ENCODE measurements around the gene RAI1. TPM values are rescaled to one million over a fixed set of nuclear protein-coding genes. Genes with fewer than 3 reads are reported as not detected.

RAI1 gene
- total and polyA plus RNA-seq, 2 of the 13 experiments (the other 11 are each of a cell fraction or from before 2014, with no cell fraction given): 3.4 to 5.2 TPM

DNA sequence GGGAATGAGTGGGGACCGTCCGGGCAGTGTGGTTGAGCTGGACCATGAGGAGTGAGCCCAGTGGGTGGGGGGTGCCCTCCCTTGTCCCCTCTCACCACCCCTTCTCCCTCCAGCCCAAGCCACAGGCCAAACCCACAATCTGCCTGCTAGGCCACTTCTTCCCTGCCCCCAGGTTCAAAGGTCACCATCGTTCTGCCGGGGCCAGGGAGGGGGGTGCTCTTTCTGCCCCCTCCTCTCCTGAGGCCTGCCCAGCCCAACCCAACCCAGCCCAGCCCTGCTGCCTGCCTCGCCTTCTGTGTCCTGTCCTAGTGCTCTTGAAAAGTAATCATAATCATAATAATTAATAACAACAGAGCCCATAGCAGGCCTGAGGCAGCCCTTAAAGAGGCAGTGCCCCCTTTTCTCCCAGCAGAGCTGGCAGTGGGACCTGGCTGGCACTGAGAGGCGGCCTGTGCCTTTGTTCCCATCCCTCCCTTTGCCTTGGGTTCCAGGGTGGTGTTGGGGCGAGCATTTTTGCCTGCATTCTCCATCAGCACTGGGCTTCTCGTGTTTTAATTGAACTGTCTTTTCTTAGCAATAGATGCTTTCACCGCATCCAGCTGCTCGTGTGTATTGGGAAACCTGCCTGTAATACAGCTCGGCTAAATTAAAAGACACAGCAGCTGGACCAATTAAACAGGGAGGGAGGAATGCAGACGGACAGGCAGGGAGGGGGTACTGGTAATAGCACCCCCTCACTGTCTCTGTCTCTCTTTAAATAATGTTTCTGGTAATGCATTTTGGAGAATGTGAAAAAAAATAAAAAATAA lies 108.8 kb downstream of the RAI1 start (continued):
- no peak for TF ChIP-seq ZNF260 (CRISPR knock-in tag; IDR thresholded peaks at IDR 0.05; ENCODE audit: borderline replicate concordance, low read depth)
- TF ChIP-seq ZNF737 (CRISPR knock-in tag; IDR thresholded peaks at IDR 0.05; ENCODE audit: borderline replicate concordance): no peak
- TF ChIP-seq, protein P1, sequence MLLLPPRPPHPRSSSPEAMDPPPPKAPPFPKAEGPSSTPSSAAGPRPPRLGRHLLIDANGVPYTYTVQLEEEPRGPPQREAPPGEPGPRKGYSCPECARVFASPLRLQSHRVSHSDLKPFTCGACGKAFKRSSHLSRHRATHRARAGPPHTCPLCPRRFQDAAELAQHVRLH (CRISPR knock-in tag; IDR thresholded peaks at IDR 0.05; ENCODE audit: borderline replicate concordance, low read depth): no peak
- no peak for TF ChIP-seq NFYC (CRISPR knock-in tag; IDR thresholded peaks at IDR 0.05)
- TF ChIP-seq, protein P2, sequence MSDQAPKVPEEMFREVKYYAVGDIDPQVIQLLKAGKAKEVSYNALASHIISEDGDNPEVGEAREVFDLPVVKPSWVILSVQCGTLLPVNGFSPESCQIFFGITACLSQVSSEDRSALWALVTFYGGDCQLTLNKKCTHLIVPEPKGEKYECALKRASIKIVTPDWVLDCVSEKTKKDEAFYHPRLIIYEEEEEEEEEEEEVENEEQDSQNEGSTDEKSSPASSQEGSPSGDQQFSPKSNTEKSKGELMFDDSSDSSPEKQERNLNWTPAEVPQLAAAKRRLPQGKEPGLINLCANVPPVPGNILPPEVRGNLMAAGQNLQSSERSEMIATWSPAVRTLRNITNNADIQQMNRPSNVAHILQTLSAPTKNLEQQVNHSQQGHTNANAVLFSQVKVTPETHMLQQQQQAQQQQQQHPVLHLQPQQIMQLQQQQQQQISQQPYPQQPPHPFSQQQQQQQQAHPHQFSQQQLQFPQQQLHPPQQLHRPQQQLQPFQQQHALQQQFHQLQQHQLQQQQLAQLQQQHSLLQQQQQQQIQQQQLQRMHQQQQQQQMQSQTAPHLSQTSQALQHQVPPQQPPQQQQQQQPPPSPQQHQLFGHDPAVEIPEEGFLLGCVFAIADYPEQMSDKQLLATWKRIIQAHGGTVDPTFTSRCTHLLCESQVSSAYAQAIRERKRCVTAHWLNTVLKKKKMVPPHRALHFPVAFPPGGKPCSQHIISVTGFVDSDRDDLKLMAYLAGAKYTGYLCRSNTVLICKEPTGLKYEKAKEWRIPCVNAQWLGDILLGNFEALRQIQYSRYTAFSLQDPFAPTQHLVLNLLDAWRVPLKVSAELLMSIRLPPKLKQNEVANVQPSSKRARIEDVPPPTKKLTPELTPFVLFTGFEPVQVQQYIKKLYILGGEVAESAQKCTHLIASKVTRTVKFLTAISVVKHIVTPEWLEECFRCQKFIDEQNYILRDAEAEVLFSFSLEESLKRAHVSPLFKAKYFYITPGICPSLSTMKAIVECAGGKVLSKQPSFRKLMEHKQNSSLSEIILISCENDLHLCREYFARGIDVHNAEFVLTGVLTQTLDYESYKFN (CRISPR knock-in tag; conservative IDR thresholded peaks at IDR 0.05): peak; percentile 52
- TF ChIP-seq SRSF1 (optimal IDR thresholded peaks at IDR 0.05; ENCODE audit: low read depth, low read length): peak; percentile 61
- TF ChIP-seq, protein P3, sequence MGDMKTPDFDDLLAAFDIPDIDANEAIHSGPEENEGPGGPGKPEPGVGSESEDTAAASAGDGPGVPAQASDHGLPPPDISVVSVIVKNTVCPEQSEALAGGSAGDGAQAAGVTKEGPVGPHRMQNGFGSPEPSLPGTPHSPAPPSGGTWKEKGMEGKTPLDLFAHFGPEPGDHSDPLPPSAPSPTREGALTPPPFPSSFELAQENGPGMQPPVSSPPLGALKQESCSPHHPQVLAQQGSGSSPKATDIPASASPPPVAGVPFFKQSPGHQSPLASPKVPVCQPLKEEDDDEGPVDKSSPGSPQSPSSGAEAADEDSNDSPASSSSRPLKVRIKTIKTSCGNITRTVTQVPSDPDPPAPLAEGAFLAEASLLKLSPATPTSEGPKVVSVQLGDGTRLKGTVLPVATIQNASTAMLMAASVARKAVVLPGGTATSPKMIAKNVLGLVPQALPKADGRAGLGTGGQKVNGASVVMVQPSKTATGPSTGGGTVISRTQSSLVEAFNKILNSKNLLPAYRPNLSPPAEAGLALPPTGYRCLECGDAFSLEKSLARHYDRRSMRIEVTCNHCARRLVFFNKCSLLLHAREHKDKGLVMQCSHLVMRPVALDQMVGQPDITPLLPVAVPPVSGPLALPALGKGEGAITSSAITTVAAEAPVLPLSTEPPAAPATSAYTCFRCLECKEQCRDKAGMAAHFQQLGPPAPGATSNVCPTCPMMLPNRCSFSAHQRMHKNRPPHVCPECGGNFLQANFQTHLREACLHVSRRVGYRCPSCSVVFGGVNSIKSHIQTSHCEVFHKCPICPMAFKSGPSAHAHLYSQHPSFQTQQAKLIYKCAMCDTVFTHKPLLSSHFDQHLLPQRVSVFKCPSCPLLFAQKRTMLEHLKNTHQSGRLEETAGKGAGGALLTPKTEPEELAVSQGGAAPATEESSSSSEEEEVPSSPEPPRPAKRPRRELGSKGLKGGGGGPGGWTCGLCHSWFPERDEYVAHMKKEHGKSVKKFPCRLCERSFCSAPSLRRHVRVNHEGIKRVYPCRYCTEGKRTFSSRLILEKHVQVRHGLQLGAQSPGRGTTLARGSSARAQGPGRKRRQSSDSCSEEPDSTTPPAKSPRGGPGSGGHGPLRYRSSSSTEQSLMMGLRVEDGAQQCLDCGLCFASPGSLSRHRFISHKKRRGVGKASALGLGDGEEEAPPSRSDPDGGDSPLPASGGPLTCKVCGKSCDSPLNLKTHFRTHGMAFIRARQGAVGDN (CRISPR knock-in tag; IDR thresholded peaks at IDR 0.05): peak; percentile 64
- TF ChIP-seq HNF4A (CRISPR knock-in tag; IDR thresholded peaks at IDR 0.05): peak; percentile 84
- TF ChIP-seq KAT2B (IDR thresholded peaks at IDR 0.05; ENCODE audit: borderline replicate concordance, low read depth, low read length): no peak
- peak; percentile 49; the same call in 1 of the 2 replicates for TF ChIP-seq HNF4G (IDR thresholded peaks at IDR 0.05; ENCODE audit: borderline replicate concordance, low read depth, low read length)
- TF ChIP-seq HNF4G (CRISPR knock-in tag; IDR thresholded peaks at IDR 0.05; ENCODE audit: borderline replicate concordance, low read depth): no peak
- TF ChIP-seq, protein P4, sequence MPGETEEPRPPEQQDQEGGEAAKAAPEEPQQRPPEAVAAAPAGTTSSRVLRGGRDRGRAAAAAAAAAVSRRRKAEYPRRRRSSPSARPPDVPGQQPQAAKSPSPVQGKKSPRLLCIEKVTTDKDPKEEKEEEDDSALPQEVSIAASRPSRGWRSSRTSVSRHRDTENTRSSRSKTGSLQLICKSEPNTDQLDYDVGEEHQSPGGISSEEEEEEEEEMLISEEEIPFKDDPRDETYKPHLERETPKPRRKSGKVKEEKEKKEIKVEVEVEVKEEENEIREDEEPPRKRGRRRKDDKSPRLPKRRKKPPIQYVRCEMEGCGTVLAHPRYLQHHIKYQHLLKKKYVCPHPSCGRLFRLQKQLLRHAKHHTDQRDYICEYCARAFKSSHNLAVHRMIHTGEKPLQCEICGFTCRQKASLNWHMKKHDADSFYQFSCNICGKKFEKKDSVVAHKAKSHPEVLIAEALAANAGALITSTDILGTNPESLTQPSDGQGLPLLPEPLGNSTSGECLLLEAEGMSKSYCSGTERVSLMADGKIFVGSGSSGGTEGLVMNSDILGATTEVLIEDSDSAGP (CRISPR knock-in tag; IDR thresholded peaks at IDR 0.05; ENCODE audit: borderline replicate concordance): peak; percentile 79; the same call in 1 of the 2 replicates
- no peak for TF ChIP-seq HOXA3 (CRISPR knock-in tag; IDR thresholded peaks at IDR 0.05)
- TF ChIP-seq, protein P5, sequence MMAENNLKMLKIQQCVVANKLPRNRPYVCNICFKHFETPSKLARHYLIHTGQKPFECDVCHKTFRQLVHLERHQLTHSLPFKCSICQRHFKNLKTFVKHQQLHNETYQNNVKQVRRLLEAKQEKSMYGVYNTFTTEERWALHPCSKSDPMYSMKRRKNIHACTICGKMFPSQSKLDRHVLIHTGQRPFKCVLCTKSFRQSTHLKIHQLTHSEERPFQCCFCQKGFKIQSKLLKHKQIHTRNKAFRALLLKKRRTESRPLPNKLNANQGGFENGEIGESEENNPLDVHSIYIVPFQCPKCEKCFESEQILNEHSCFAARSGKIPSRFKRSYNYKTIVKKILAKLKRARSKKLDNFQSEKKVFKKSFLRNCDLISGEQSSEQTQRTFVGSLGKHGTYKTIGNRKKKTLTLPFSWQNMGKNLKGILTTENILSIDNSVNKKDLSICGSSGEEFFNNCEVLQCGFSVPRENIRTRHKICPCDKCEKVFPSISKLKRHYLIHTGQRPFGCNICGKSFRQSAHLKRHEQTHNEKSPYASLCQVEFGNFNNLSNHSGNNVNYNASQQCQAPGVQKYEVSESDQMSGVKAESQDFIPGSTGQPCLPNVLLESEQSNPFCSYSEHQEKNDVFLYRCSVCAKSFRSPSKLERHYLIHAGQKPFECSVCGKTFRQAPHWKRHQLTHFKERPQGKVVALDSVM (CRISPR knock-in tag; IDR thresholded peaks at IDR 0.05): no peak
- TF ChIP-seq NR2C2 (CRISPR knock-in tag; IDR thresholded peaks at IDR 0.05; ENCODE audit: borderline replicate concordance): peak; percentile 80

Data from HepG2 (cell line).